ENCODE data around the gene PRPSAP1. TPM values are rescaled to one million over a fixed set of nuclear protein-coding genes. Genes with fewer than 3 reads are reported as not detected.
A peak's percentile ranks its signal among the peaks of the same experiment; 100 is the strongest.

The PRPSAP1 gene
- total RNA-seq, 2 experiments from 2014 or later, result 53.3 to 111 TPM

DNA sequence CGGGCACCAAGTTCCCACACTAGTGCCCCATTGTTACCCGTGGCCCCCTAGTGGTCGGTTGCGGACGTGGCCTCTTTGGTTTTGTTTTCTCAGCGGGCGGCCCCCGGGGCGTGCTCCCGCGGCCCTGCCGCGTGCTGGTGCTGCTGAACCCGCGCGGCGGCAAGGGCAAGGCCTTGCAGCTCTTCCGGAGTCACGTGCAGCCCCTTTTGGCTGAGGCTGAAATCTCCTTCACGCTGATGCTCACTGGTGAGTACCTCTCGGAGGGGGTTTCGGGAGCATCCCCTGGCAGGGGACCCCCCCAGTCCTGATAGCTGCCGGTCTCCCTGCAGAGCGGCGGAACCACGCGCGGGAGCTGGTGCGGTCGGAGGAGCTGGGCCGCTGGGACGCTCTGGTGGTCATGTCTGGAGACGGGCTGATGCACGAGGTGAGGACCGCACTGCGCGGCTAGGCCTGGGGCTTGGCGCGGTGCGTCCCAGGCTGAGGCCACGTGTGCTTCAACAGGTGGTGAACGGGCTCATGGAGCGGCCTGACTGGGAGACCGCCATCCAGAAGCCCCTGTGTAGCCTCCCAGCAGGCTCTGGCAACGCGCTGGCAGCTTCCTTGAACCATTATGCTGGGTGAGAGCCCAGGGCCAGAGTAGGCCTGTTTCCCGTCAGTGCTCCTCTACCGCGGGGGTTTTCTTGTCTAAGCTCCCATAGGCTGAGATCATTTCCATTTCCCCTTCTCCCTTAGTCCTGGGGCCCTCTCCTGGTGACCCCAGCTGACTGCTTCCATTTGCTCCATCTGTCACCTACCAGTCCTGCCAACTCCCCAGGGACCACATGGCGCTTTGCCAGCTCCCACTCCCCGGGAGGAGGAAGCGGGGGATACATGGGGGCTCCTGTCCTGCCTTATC lies 32.4 kb upstream of the PRPSAP1 start:
- Histone ChIP-seq H3K9me3 (ENCODE audit: low read length) (no peaks in the 10 kb centered on the region), H3K4me3 (ENCODE audit: low read depth, low read length, poor library complexity, severe bottlenecking) (no peak overlapping the region), H2AFZ (ENCODE audit: low read length) (peak overlapping the region; percentile 5; the same call in 1 of the 2 replicates), H3K9me2 (ENCODE audit: insufficient read depth, low read length) (no peaks in the 10 kb centered on the region), H3K4me2 (ENCODE audit: low read length) (peak overlapping the region; percentile 97), H3K4me1 (ENCODE audit: insufficient read depth, low read length, poor library complexity, severe bottlenecking) (peaks cover 29% of the 10 kb centered on the region), H3K27ac (ENCODE audit: low read depth, low read length, poor library complexity, severe bottlenecking) (no peak overlapping the region), H3K79me2 (ENCODE audit: insufficient read depth, low read depth, low read length) (no peaks in the 10 kb centered on the region), H4K20me1 (ENCODE audit: insufficient read depth, low read length) (no peaks in the 10 kb centered on the region), H3K36me3 (ENCODE audit: insufficient read depth, low read length) (peaks cover 28% of the 10 kb centered on the region)
- intact Hi-C loops (cut with micrococcal nuclease; ENCODE audit: unreplicated experiment), result no loop called here
- ChIA-PET POLR2A (no interaction called here), CTCF (ENCODE audit: unreplicated experiment) (interaction anchor here (1.1 to 1.3 kb wide), 4 partner anchors 12 to 171 kb away, joined by 3 to 4 read pairs (median 4); partner anchors contain the start of gene UBE2O)
- BruUV-seq (replicated peaks), result no TSS peak
- DNase-seq (ENCODE audit: low spot score), result peak; percentile 89
- TF ChIP-seq EZH2phosphoT487 (IDR thresholded peaks at IDR 0.05; ENCODE audit: borderline replicate concordance, low read depth, low read length) (no peak), CTCF (conservative IDR thresholded peaks at IDR 0.05; ENCODE audit: low read length) (peak; percentile 98)

DNA sequence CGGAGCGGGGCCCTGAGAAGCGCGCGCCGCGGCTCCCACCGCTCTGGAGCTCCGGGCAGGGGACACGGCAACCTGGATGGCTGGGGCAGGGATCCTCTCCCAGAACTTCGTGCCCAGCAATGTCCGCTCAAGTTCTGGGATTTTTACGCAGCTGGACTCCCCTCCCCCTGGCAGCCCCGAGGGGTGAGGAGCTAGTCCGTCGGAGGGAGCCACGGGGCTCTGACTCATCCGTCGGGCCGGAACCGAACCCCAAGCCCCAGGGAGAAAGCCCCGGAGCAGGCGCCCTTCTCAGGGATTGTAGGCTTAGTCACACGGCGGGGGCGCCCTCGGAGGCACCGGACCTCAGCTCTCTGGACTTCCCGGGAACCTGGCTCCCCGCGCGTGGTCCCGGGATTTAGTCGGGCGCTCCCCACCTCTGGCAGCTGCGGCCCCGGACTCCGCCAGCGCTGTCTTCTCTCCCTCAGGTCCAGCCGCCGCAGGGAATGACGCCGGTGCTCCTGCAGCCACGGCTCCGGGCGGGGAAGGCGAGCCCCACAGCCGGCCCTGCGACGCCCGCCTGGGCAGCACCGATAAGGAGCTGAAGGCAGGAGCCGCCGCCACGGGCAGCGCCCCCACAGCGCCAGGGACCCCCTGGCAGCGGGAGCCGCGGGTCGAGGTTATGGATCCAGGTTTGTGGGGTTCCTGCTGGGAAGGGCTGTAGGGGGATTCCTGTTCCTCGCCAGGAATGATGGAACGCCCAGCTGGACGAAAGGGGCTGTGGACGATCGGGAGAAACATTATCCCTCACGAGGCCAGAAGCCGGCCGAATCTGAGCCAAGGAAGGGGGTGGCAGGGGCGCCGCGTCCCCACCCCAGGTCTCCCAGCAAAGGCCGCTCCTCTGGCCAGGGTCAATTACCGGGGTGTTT lies 31.5 kb upstream of the PRPSAP1 start:
- H3K4me2 ChIP-seq (ENCODE audit: low read length), result peak overlapping the region; percentile 97
- intact Hi-C loops (cut with micrococcal nuclease; ENCODE audit: unreplicated experiment), result loop anchor here (1.0 kb wide), 1 partner anchor 82 kb away; no protein-coding TSS in a partner anchor
- no peaks in the 10 kb centered on the region for H3K79me2 ChIP-seq (ENCODE audit: insufficient read depth, low read depth, low read length)
- H3K4me1 ChIP-seq (ENCODE audit: insufficient read depth, low read length, poor library complexity, severe bottlenecking), result peaks cover 29% of the 10 kb centered on the region
- no peaks in the 10 kb centered on the region for H3K9me3 ChIP-seq (ENCODE audit: low read length)
- POLR2A ChIA-PET, result interaction anchor here (0.9 kb wide), 2 partner anchors 15 to 20 kb away, joined by 3 read pairs; no protein-coding TSS in a partner anchor
- peak overlapping the region; percentile 62; the same call in 1 of the 2 replicates for H2AFZ ChIP-seq (ENCODE audit: low read length)
- H3K9me2 ChIP-seq (ENCODE audit: insufficient read depth, low read length), result no peaks in the 10 kb centered on the region
- CTCF ChIA-PET (ENCODE audit: unreplicated experiment), result interaction anchor here (0.6 to 1.3 kb wide), 6 partner anchors 12 to 647 kb away, joined by 3 to 6 read pairs (median 4); partner anchors contain the start of gene UBE2O
- DNase-seq (ENCODE audit: low spot score), result no peak
- BruUV-seq (replicated peaks), result no TSS peak
- H3K4me3 ChIP-seq (ENCODE audit: low read depth, low read length, poor library complexity, severe bottlenecking), result peak overlapping the region; percentile 64
- no peak overlapping the region for H3K27ac ChIP-seq (ENCODE audit: low read depth, low read length, poor library complexity, severe bottlenecking)
- peaks cover 20% of the 10 kb centered on the region for H3K36me3 ChIP-seq (ENCODE audit: insufficient read depth, low read length)
- TF ChIP-seq EZH2phosphoT487 (IDR thresholded peaks at IDR 0.05; ENCODE audit: borderline replicate concordance, low read depth, low read length) (0 out of 2 replicates have a peak, but pooled peaks have one; percentile 7), CTCF (conservative IDR thresholded peaks at IDR 0.05; ENCODE audit: low read length) (no peak)
- no peaks in the 10 kb centered on the region for H4K20me1 ChIP-seq (ENCODE audit: insufficient read depth, low read length)
